Measurements from ENCODE around the gene NAA20. TPM values are rescaled to one million over a fixed set of nuclear protein-coding genes. Genes with fewer than 3 reads are reported as not detected.

Gene NAA20
- total RNA-seq, 1 experiment from 2014 or later: 120 TPM

DNA sequence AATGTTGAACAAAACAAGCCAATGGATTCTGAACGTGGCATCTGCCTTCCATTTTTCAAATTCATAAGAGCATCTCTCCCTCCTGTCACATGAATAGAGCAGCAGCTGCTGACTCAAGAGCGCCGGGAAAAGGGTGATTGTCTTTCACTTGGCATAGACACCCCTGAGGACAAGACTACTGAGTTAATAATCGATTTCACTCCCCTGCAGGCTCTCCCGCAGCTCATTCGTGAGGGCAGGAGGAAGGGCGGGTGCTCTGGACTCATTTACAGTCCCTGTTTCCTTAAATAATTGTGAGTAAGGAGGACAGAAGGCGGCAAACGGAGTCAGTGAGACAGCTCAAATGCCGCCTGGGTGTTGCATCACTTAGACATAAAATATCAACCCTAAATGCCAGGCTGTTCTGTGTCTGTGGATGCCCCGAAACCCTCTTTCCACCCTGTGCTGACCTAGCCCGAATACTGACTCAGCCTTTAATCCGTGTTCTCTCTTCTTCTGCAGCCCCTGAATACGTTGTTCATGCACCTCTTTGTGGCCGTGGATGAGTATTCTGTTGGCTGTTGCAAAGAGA lies 56.7 kb downstream of the NAA20 start:
- no peak for DNase-seq (ENCODE audit: low read depth)

DNA sequence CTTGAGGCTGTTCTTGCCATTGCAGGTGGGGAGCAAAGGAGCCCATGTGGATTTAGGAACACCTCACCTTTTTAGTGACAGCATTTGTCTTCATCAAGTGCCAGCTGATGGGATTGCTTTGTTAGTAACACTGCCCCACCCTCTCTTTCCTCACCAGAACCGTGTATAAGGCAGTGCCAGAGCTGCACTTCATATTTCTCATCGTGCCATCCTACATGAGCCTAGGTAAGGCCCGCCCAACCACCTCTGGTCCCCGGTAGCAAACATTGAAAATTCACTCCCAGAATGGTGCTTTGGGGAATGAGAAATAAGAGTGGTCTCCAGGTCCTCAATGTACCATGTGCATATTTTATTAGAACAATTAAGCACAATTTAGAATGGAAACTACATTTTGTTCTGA lies 57.9 kb downstream of the NAA20 start:
- DNase-seq (ENCODE audit: low read depth): no peak

DNA sequence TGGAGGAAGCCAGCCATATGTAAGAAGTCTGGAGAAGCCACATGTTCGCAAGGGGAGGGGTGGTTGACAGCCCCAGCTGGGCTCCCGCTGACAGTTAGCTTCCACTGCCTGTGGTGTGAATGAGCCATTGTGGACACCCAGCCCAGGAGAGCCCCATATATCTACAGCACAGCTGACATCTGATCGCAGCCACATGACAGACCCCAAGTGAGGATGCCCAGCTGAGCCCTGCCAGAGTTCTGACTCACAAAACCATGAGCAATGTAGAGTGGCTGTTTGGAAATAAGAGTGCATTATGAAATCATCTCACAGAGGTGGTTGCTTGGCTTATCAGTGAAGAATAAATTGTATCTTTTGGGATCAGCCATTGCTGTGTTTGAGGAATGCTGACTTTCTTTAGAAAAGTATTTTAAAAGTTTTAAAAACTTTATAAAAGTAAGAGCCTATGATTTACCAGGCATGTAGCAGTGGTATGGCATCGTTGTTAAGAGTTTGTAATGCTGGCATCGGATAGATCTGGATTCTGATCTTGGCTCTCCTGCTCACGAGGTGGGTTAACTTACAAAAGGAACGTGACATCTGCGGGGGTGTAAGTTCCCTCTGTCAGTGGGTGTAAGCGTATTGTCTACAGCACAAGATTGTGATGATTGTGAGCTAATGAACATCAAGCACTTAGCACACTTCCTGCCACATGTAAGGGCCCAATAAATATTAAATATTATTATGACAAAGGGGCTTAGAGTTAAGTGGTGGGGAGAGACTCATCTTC lies 59.3 kb downstream of the NAA20 start:
- DNase-seq (ENCODE audit: low read depth): peak; percentile 87

- no peak for DNase-seq (ENCODE audit: low read depth)
Measured at GRCh38 chr20:20078041-20078440, 60.9 kb downstream of the NAA20 start.

GRCh38 chr20:20079102-20079784 lies 62.1 kb downstream of the NAA20 start:
- no peak for DNase-seq (ENCODE audit: low read depth)

Other genes with a start within 250 kb of the NAA20 start
- gene CRNKL1, start 35.1 kb downstream of the NAA20 start, total RNA-seq (2014; rRNA removed; shearing (Covaris generic)): 23.3 and 24.6 TPM in 2 replicates
- gene CFAP61, start 35.2 kb downstream of the NAA20 start, total RNA-seq (2014; rRNA removed; shearing (Covaris generic)): 0.35 TPM in 1 of 2 replicates, not detected in the other

Data from HT1080 (cell line).